ENCODE measurements around the gene TENT4A. TPM values are rescaled to one million over a fixed set of nuclear protein-coding genes. Genes with fewer than 3 reads are reported as not detected.

Gene TENT4A
- total RNA-seq, 1 donor from 2014 or later: 9.5 TPM

- H3K36me3 ChIP-seq: no peaks in the 10 kb centered on the region
- peak; percentile 45 for DNase-seq
- H3K27ac ChIP-seq (replicated peaks): peak overlapping the region; percentile 99
- no peaks in the 10 kb centered on the region for H3K9me3 ChIP-seq (replicated peaks)
- peaks cover 65% of the 10 kb centered on the region for H3K4me1 ChIP-seq
- intact Hi-C loops (cut with micrococcal nuclease): no loop called here
- H3K4me3 ChIP-seq: peak overlapping the region; percentile 87
- TF ChIP-seq, protein P1, sequence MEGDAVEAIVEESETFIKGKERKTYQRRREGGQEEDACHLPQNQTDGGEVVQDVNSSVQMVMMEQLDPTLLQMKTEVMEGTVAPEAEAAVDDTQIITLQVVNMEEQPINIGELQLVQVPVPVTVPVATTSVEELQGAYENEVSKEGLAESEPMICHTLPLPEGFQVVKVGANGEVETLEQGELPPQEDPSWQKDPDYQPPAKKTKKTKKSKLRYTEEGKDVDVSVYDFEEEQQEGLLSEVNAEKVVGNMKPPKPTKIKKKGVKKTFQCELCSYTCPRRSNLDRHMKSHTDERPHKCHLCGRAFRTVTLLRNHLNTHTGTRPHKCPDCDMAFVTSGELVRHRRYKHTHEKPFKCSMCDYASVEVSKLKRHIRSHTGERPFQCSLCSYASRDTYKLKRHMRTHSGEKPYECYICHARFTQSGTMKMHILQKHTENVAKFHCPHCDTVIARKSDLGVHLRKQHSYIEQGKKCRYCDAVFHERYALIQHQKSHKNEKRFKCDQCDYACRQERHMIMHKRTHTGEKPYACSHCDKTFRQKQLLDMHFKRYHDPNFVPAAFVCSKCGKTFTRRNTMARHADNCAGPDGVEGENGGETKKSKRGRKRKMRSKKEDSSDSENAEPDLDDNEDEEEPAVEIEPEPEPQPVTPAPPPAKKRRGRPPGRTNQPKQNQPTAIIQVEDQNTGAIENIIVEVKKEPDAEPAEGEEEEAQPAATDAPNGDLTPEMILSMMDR (IDR thresholded peaks at IDR 0.05; ENCODE audit: borderline replicate concordance): no peak
- no peaks in the 10 kb centered on the region for H3K27me3 ChIP-seq (ENCODE audit: low read depth)
Observed at GRCh38 chr5:6714226-6715041, 1.2 kb downstream of the TENT4A start.

GRCh38 chr5:6715271-6715670 is 2.0 kb downstream of the TENT4A start:
- Histone ChIP-seq H3K27ac (replicated peaks) (no peak overlapping the region), H3K4me3 (peak overlapping the region; percentile 87), H3K4me1 (peaks cover 73% of the 10 kb centered on the region), H3K27me3 (ENCODE audit: low read depth) (no peaks in the 10 kb centered on the region), H3K36me3 (no peaks in the 10 kb centered on the region), H3K9me3 (replicated peaks) (no peaks in the 10 kb centered on the region)
- TF ChIP-seq, protein P1 (IDR thresholded peaks at IDR 0.05; ENCODE audit: borderline replicate concordance): no peak
- DNase-seq: no peak
- intact Hi-C loops (cut with micrococcal nuclease): no loop called here

- no peaks in the 10 kb centered on the region for H3K36me3 ChIP-seq
- no peaks in the 10 kb centered on the region for H3K9me3 ChIP-seq (replicated peaks)
- H3K4me1 ChIP-seq: peaks cover 80% of the 10 kb centered on the region
- H3K27me3 ChIP-seq (ENCODE audit: low read depth): no peaks in the 10 kb centered on the region
- TF ChIP-seq, protein P1 (IDR thresholded peaks at IDR 0.05; ENCODE audit: borderline replicate concordance): no peak
- H3K4me3 ChIP-seq: peak overlapping the region; percentile 87
- no peak for DNase-seq
- no peak overlapping the region for H3K27ac ChIP-seq (replicated peaks)
- intact Hi-C loops (cut with micrococcal nuclease): no loop called here
Observed at GRCh38 chr5:6715758-6716628, 2.8 kb downstream of the TENT4A start.

DNA sequence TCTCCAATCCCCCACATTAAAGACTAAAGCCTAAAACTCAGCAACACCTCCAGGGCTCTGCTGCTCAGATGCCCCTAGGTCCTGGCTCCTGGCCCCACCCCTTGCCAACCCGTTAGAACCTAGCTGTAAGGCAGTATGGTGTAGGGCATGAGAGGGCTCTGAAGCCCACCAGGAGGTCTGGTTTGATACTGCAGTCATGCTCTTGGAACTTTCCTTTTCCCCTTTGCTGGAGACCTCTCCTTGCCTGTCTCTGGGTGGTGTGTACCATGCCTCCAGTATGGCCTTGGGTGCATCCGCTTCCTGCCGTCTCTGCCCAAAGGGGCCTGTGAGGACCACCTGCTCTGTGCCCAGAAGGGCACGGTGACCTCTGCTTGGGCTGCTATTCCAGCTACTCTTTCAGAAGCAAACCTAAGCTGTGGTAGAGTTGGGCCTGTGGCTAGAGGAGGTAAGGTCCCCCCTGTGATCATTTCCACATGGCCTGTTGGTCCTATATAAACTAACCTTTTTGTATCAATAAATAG is 3.5 kb downstream of the TENT4A start:
- TF ChIP-seq, protein P1 (IDR thresholded peaks at IDR 0.05; ENCODE audit: borderline replicate concordance): no peak
- Histone ChIP-seq H3K4me3 (peak overlapping the region; percentile 87), H3K27ac (replicated peaks) (no peak overlapping the region), H3K4me1 (peaks cover 84% of the 10 kb centered on the region), H3K36me3 (no peaks in the 10 kb centered on the region), H3K27me3 (ENCODE audit: low read depth) (no peaks in the 10 kb centered on the region), H3K9me3 (replicated peaks) (no peaks in the 10 kb centered on the region)
- intact Hi-C loops (cut with micrococcal nuclease): no loop called here
- no peak for DNase-seq

DNA sequence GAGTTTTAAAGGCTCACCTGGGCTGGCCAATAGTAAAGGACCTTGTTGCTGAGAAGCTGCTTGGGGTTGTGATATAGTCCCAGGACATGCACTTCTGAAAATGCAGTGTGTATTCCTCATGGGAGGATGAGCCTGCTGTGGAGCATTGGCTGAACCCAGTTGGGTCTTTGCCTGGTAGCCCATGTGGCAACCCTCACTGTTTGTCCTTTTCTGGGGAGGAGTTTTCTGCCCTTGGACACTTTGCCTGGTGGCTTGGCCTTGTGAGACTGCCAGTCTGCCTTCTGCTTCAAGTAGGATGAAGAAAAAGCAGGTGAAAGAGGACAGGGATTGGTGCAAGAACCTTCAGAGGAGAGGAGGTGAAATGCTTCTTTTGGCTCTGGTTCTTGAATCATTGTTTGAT is 4.0 kb downstream of the TENT4A start:
- no peak for DNase-seq
- Histone ChIP-seq H3K27me3 (ENCODE audit: low read depth) (no peaks in the 10 kb centered on the region), H3K36me3 (no peaks in the 10 kb centered on the region), H3K9me3 (replicated peaks) (no peaks in the 10 kb centered on the region), H3K4me1 (peaks cover 84% of the 10 kb centered on the region), H3K27ac (replicated peaks) (no peak overlapping the region), H3K4me3 (no peak overlapping the region)
- TF ChIP-seq, protein P1 (IDR thresholded peaks at IDR 0.05; ENCODE audit: borderline replicate concordance): no peak
- intact Hi-C loops (cut with micrococcal nuclease): no loop called here

Measured in left ventricle myocardium inferior (tissue), 1 donor.